IMR-90 (cell line): ENCODE measurements around the gene IL1RAPL1. TPM values are rescaled to one million over a fixed set of nuclear protein-coding genes. Genes with fewer than 3 reads are reported as not detected.

ENCODE experiments used
- ATAC-seq: fragments of 200-7000 bp; cut with Tn5 transposase; 2 replicates; pipeline ENCODE4 v1.9.1; 2020; ENCODE audit warnings: low read depth, mild to moderate bottlenecking, moderate library complexity
- BruUV-seq: library from RNA; stranded (reverse); fragments of 400-500 nt; replicated peaks from 2 replicates; lab custom pipeline; 2021; lab: Mats Ljungman, UMichigan
- CTCF ChIA-PET: fragments of 300-600 bp; formaldehyde crosslinking; extraction: SDS; loops from one replicate; lab custom pipeline; 2021; ENCODE audit warnings: antibody characterized with exemption; lab: Yijun Ruan, JAX
- POLR2A ChIA-PET: fragments of 300-600 bp; sonication (Branson Sonifier 250); formaldehyde crosslinking; loops from one replicate; lab custom pipeline; 2022; ENCODE audit warnings: antibody characterized with exemption; ENCODE audit not compliant: unreplicated experiment; lab: Charles Lee
- DNase-seq: peaks from one replicate; pipeline ENCODE4 v3.0.0; 2013
- H2AFZ ChIP-seq: replicated peaks from 2 replicates; pipeline ENCODE3; 2013; ENCODE audit warnings: low read length, mild to moderate bottlenecking; ENCODE audit not compliant: poor library complexity
- H2AK5ac ChIP-seq: 2 replicates; pipeline ENCODE4 v1.6.1; 2013; ENCODE audit warnings: low read depth, low read length, inconsistent platforms
- H2AK9ac ChIP-seq: replicated peaks from 2 replicates; pipeline ENCODE3; 2013; ENCODE audit warnings: mild to moderate bottlenecking, low read depth, low read length, moderate library complexity; ENCODE audit not compliant: poor library complexity
- H2BK120ac ChIP-seq: 2 replicates; pipeline ENCODE4 v1.6.1; 2013; ENCODE audit warnings: low read depth, low read length, inconsistent platforms
- H2BK15ac ChIP-seq: 3 replicates; pipeline ENCODE4 v1.6.1; 2013; ENCODE audit warnings: low read depth, low read length, inconsistent platforms
- H2BK20ac ChIP-seq: 2 replicates; pipeline ENCODE4 v1.6.1; 2013; ENCODE audit warnings: low read depth, mild to moderate bottlenecking, inconsistent platforms, low read length, moderate library complexity
- H2BK5ac ChIP-seq: 2 replicates; pipeline ENCODE4 v1.6.1; 2013; ENCODE audit warnings: mild to moderate bottlenecking, low read depth, low read length, inconsistent platforms; ENCODE audit not compliant: poor library complexity, severe bottlenecking
- H3K14ac ChIP-seq: replicated peaks from 2 replicates; pipeline ENCODE4 v1.6.1; 2013; ENCODE audit warnings: low read depth, low read length, inconsistent platforms
- H3K18ac ChIP-seq: 2 replicates; pipeline ENCODE4 v1.6.1; 2013; ENCODE audit warnings: low read depth, low read length, control low read depth
- H3K23ac ChIP-seq: 2 replicates; pipeline ENCODE4 v1.6.1; 2013; ENCODE audit warnings: low read depth, low read length, inconsistent platforms
- H3K27ac ChIP-seq: 2 replicates; pipeline ENCODE4 v1.5.1; 2013; ENCODE audit warnings: mild to moderate bottlenecking, control low read depth, low read length; ENCODE audit not compliant: insufficient read depth
- H3K27me3 ChIP-seq: 2 replicates; pipeline ENCODE4 v1.6.1; 2013; ENCODE audit warnings: low read length; ENCODE audit not compliant: control insufficient read depth, insufficient read depth
- H3K36me3 ChIP-seq: 2 replicates; pipeline ENCODE4 v1.6.1; 2013; ENCODE audit warnings: low read length, mixed read lengths; ENCODE audit not compliant: control insufficient read depth, insufficient read depth
- H3K4ac ChIP-seq: 2 replicates; pipeline ENCODE4 v1.6.1; 2013; ENCODE audit warnings: low read depth, low read length, inconsistent platforms
- H3K4me1 ChIP-seq: 2 replicates; pipeline ENCODE4 v1.6.1; 2013; ENCODE audit warnings: low read length, mixed read lengths; ENCODE audit not compliant: control insufficient read depth, insufficient read depth
- H3K4me2 ChIP-seq: 2 replicates; pipeline ENCODE4 v1.6.1; 2013; ENCODE audit warnings: low read depth, mild to moderate bottlenecking, control low read depth, low read length, moderate library complexity
- H3K4me3 ChIP-seq: 2 replicates; pipeline ENCODE4 v1.5.1; 2013; ENCODE audit warnings: low read depth, mild to moderate bottlenecking, control low read depth, low read length, moderate library complexity; ENCODE audit not compliant: insufficient read depth
- H3K56ac ChIP-seq: 2 replicates; pipeline ENCODE4 v1.6.1; 2013; ENCODE audit warnings: low read length, inconsistent platforms; ENCODE audit not compliant: insufficient read depth; ENCODE audit errors: extremely low read depth
- H3K79me1 ChIP-seq, 2 experiments: 2 replicates each; pipeline ENCODE4 v1.6.1; 2013; ENCODE audit warnings: low read length in 2 of 2, inconsistent platforms in 1 of 2, low read depth in 1 of 2
- H3K9ac ChIP-seq: 2 replicates; pipeline ENCODE4 v1.6.1; 2013; ENCODE audit warnings: low read depth, low read length, control low read depth
- H3K9me1 ChIP-seq: 2 replicates; pipeline ENCODE4 v1.6.1; 2013; ENCODE audit warnings: low read length, inconsistent platforms; ENCODE audit not compliant: insufficient read depth
- H3K9me3 ChIP-seq: 2 replicates; pipeline ENCODE4 v1.6.1; 2013; ENCODE audit warnings: low read length; ENCODE audit not compliant: control insufficient read depth, insufficient read depth
- H4K20me1 ChIP-seq: 2 replicates; pipeline ENCODE4 v1.6.1; 2013; ENCODE audit warnings: low read length, inconsistent platforms; ENCODE audit not compliant: insufficient read depth
- H4K5ac ChIP-seq: 2 replicates; pipeline ENCODE4 v1.6.1; 2013; ENCODE audit warnings: mild to moderate bottlenecking, low read depth, low read length, control low read depth
- H4K8ac ChIP-seq, 2 experiments: 2 replicates each; pipeline ENCODE4 v1.6.1; 2013; ENCODE audit warnings: low read depth in 2 of 2, low read length in 2 of 2, control low read depth in 1 of 2, inconsistent platforms in 1 of 2
- H4K91ac ChIP-seq: 2 replicates; pipeline ENCODE4 v1.6.1; 2013; ENCODE audit warnings: low read depth, low read length, inconsistent platforms; ENCODE audit not compliant: insufficient read depth
- CEBPB ChIP-seq: IDR thresholded peaks from 2 replicates; pipeline ENCODE4 v1.6.1; 2012; ENCODE audit warnings: low read depth, low read length, improper control_type of control experiment
- MAZ ChIP-seq: IDR thresholded peaks from 2 replicates; pipeline ENCODE4 v1.6.1; 2012; ENCODE audit warnings: low read depth, mild to moderate bottlenecking, low read length, improper control_type of control experiment, moderate library complexity, borderline replicate concordance
- POLR2A ChIP-seq: IDR thresholded peaks from 2 replicates; pipeline ENCODE4 v1.6.1; 2012; ENCODE audit warnings: mild to moderate bottlenecking, low read depth, low read length
- SMC3 ChIP-seq: fragments of 150-350 bp; IDR thresholded peaks from 2 replicates; pipeline ENCODE4 v1.6.1; 2016; ENCODE audit warnings: low read depth, mild to moderate bottlenecking, antibody characterized with exemption, low read length, moderate library complexity
- WGBS, 2 experiments: methylation state at CpG; one replicate each; pipeline versions ENCODE4 v1.1.5 to v1.1.7; 2013; ENCODE audit warnings: missing lambda C conversion rate in 2 of 2; ENCODE audit not compliant: insufficient read length in 1 of 2; ENCODE audit errors: extremely low coverage in 2 of 2; 5-methylcytosine and 5-hydroxymethylcytosine counted together
- dilution Hi-C: fragments of 300-500 bp; cut with HindIII; formaldehyde crosslinking; loops from one replicate; pipeline ENCODE4 v1.14.3; 2018; ENCODE audit warnings: low sequenced_read_pairs; ENCODE audit not compliant: unreplicated experiment
- in situ Hi-C: fragments of 300-500 bp; cut with MboI; formaldehyde crosslinking; loops from 3 replicates; pipeline ENCODE4 v1.14.3; 2019; ENCODE audit warnings: low sequenced_read_pairs, inconsistent platforms, mixed read lengths
- intact Hi-C: fragments of 100-400 bp; cut with micrococcal nuclease; formaldehyde crosslinking; loops from 2 replicates; pipeline ENCODE4 v1.10.0; 2022
- polyA plus RNA-seq, 3 experiments: library from polyadenylated mRNA; depleted of rRNA; stranded (reverse); fragments of >200 nt; gene quantifications; 2 replicates each; pipeline ENCODE4 v1.2.3, GENCODE V29; 2012; ENCODE audit warnings: low replicate concordance in 1 of 3
- total RNA-seq: library from RNA; depleted of rRNA; stranded (reverse); fragments of >200 nt; gene quantifications from 2 replicates; pipeline ENCODE4 v1.2.3, GENCODE V29; 2012
- TF ChIP-seq, protein P1 (sequence below): conservative IDR thresholded peaks from 2 replicates; pipeline ENCODE4 v1.5.1; 2012; ENCODE audit warnings: mild to moderate bottlenecking, low read depth, low read length, improper control_type of control experiment

Gene IL1RAPL1
- total and polyA plus RNA-seq, 2 of the 4 experiments (the other 2 are of a cell fraction): 1.5 to 9.0 TPM

DNA sequence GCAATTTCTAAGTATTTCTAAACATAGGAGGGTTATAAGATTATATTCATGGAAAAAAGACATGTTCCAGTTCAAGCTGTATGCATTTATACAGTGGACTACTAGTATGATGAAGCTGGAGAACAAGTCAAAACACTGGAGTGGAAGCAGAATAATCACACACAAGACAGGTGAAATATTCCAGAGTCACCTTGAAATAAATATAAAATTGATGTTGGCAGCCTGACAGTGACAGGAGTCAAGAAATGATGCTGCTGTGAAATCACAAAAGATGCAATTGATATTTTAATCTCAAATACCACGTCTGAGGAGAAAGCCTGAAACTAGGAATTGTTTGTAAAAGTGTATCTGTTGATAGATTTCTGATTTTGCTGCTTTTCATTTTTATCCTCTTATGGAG is 667.3 kb downstream of the IL1RAPL1 start:
- Histone ChIP-seq H3K4me1 (no peaks in the 10 kb centered on the region), H3K14ac (no peak overlapping the region), H3K9ac (no peak overlapping the region), H2AK9ac (no peak overlapping the region), H4K5ac (no peak overlapping the region), H2BK15ac (no peak overlapping the region), H3K4ac (no peak overlapping the region), H3K4me2 (no peak overlapping the region), H2AFZ (no peak overlapping the region), H3K27ac (no peak overlapping the region), H3K56ac (no peak overlapping the region), H4K8ac (no peak overlapping the region), H2AK5ac (no peak overlapping the region), H2BK5ac (no peak overlapping the region), H3K4me3 (no peak overlapping the region), H3K9me1 (no peaks in the 10 kb centered on the region), H3K36me3 (no peaks in the 10 kb centered on the region), H3K9me3 (no peaks in the 10 kb centered on the region), H2BK20ac (no peak overlapping the region), H3K23ac (no peak overlapping the region), H2BK120ac (no peak overlapping the region), H4K91ac (no peak overlapping the region), H3K79me1 (no peaks in the 10 kb centered on the region), H3K18ac (no peak overlapping the region), H4K20me1 (no peaks in the 10 kb centered on the region), H3K27me3 (no peaks in the 10 kb centered on the region)
- TF ChIP-seq CEBPB (no peak), SMC3 (no peak), POLR2A (no peak), MAZ (no peak)
- TF ChIP-seq, protein P1, sequence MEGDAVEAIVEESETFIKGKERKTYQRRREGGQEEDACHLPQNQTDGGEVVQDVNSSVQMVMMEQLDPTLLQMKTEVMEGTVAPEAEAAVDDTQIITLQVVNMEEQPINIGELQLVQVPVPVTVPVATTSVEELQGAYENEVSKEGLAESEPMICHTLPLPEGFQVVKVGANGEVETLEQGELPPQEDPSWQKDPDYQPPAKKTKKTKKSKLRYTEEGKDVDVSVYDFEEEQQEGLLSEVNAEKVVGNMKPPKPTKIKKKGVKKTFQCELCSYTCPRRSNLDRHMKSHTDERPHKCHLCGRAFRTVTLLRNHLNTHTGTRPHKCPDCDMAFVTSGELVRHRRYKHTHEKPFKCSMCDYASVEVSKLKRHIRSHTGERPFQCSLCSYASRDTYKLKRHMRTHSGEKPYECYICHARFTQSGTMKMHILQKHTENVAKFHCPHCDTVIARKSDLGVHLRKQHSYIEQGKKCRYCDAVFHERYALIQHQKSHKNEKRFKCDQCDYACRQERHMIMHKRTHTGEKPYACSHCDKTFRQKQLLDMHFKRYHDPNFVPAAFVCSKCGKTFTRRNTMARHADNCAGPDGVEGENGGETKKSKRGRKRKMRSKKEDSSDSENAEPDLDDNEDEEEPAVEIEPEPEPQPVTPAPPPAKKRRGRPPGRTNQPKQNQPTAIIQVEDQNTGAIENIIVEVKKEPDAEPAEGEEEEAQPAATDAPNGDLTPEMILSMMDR: no peak
- intact Hi-C loops: no loop called here
- in situ Hi-C loops: no loop called here
- WGBS, 2 experiments: no CpG with 5 or more reads among the region's 1 CpG
- dilution Hi-C loops: no loop called here
- POLR2A ChIA-PET: interaction anchor here (0.6 kb wide), 1 partner anchor 1478 kb away, joined by 4 read pairs; no protein-coding TSS in a partner anchor
- DNase-seq: no peak
- CTCF ChIA-PET: no interaction called here
- no peak for ATAC-seq
- no TSS peak for BruUV-seq
